ENCODE data around the gene DEDD2.

Gene DEDD2

DNA sequence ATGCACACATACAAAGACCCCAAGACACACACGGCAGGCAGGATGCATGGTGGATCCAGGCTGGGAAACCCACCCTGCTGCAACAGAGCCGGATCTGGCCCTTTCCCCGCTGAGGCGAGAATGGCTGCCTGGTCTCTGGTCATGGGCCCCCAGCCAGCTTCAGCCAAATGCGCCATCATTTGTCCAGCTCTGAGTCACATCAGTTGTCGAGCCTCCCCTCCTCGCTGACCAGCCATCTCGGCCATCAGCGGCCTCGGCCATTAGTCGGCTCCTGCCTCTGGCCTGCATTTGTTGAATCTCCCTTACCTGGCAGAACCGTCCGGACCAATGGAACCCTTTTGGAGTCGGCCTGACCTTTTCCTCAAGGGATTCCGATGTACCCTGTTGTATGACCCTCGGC is 46.8 kb downstream of the DEDD2 start:
- no peak for DNase-seq (ENCODE audit: low spot score)

DNA sequence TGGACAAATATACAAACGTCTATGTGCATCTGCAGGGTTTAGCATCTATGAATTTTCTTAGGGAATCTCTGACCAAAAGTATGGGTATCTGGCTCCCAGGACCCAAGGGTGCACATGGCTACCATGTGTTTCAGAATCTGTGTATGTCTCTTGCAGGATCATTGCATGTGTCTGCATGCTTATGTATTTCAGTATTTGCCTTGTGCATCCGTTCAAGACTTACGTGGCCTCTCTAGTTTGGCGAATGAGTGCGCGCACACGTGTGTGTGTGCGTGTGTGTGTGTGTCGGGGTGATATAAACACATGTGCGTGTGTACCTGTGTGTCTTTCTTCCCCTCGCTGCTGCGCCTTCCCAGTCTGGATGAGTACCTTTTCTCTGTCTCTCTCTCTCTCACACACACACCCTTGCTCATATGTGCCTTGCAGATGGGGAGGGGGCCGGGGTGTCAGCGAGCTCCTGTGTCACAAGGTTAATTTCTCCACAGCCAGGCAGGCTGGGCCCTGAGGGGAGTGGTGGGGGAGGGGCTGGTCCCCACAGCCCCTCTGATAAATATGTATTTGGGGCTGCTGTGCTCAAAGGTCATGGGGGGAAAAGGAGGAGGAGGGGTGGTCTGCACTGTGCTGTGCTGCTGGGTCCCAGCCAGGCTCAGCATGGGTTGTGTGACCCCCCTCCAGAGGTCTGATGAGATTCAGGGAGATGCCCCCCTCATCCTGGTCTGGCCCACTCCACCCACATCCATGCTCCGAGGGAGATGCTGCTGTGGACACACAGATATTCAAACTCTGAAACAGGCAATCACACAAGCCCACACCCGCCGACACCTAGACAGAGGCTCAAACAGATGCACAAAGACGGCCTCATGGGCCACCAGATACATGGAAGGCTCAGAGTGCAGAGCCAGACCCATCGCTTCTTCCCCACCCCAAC is 47.7 kb downstream of the DEDD2 start:
- DNase-seq (ENCODE audit: low spot score), result no peak

DNA sequence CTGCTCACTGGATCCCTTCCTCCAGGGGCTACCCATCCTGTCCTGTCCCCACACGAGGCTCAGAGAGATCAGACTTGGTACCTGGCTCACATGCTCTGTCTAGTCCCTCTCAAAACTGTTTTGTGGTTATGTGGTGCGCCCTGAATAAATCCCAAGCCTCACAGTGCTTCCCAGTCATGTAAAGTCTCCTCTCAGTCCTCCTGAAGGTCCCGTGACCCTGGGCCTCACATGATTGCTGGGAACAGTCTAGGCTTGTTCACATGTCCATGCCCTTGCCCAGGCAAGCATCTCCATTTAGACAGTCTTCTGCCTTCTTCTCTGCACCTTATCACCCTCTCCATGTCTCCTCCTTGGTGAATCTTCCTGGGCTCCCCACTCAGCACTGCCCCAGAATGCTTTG is 49.3 kb downstream of the DEDD2 start:
- no peak for DNase-seq (ENCODE audit: low spot score)

DNA sequence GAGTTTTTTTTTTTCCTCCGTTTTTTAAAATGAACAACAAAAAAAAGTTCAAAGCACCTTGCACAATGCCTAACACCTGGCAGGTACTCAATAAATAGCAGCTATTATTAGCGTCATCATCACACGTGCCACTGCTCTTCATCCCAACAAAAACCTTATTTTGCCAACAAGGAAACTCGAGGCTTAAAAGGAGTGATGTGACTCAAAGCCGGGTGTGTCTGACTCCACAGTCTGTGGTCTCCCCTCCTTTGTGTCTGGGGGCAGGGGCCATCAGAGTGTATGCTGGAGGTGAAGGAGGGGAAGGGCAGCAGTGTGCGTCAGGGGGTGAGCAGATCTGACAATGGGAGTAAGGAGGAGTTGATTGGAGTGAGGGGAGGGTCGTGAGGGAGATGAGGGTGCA is 51.2 kb downstream of the DEDD2 start:
- DNase-seq (ENCODE audit: low spot score), result no peak

DNA sequence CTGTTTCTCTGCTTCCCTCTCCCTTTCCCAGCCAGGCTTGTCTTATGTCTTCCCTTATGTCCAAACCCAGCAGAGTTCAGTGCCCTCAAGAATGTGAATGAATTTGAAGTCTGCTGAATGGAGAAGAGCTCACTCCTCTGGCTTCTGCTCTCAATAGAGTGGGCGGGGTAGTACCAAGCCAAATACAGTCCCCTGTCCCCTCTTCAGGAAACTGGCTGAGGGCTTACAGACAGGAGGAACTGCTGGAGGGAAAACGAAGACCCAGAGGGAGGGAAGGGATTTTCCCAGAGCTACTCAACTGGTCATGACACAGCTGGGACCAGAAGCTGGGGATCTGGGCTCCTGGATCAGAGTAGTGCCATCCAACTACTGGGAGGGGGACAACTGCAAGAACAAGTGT is 52.3 kb downstream of the DEDD2 start:
- DNase-seq (ENCODE audit: low spot score), result no peak

DNA sequence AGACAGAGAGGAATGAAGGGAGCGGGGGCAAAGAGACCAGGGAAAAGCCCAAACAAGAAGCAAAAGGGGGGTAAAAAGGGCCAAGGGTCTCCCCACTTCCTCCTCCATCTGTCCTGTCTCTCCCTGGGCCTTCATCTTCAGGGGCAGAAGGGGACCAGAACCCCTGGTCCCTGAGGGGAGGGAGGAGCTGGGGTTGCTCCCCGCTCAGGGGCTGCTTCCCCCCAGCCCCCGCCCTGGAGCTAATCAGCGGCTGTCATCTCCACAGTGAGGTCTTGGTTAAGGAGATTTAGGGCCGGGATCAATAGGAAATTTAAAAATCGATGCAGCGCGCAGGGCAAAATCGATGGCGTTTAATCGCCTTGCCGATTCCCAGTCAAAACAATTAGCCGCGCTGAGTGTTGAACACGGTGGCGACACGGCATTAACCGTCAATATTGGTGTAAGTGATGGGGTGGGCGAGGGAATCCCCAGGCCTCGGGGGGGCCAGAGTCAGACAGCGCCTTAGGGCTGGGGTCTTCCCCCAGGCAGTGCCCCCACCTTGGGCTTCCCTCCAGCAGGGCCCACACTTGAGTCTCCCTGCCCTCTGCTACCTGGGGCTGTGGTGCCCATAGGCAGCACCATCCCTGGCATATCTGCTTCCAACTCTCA is 55.7 kb downstream of the DEDD2 start:
- no peak for DNase-seq (ENCODE audit: low spot score)

DNA sequence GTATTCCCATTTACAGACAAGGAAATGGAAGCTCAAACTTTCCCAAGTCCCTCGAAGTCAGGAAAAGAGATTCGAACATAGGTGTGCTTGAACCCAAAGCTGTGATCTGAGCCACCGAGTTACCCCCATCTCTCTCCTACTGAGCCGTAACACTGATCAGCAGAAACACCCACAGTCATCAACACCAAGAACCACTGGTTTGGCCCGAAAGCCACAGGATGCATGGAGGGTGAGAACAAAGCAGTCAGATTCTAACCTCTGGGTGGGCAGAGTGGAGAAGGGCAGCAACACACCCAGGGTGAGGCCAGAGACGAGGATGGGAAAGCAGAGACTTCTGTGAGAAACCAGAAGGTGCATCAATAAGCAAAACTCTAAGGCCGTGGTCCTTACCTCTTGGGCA is 57.5 kb downstream of the DEDD2 start:
- no peak for DNase-seq (ENCODE audit: low spot score)

DNA sequence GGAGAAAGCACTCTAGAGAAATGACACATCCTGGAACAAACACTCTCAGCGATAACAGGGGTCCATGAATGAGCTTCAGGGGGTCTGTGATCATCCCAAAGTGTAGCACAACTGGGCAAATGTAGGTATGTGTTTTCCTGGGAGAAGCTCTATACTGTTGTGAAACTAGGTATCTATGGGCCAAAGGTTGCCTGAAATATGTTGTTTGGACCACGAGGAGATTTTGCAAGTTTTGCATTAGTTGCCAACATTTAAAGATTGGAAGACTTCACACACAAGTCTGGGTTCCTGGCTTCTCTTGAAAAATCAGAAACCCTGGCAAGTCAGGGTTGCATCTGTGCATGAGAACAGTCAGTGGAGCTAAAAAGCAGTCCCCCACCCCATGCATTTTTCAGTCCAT is 58.6 kb downstream of the DEDD2 start:
- DNase-seq (ENCODE audit: low spot score), result no peak

DNA sequence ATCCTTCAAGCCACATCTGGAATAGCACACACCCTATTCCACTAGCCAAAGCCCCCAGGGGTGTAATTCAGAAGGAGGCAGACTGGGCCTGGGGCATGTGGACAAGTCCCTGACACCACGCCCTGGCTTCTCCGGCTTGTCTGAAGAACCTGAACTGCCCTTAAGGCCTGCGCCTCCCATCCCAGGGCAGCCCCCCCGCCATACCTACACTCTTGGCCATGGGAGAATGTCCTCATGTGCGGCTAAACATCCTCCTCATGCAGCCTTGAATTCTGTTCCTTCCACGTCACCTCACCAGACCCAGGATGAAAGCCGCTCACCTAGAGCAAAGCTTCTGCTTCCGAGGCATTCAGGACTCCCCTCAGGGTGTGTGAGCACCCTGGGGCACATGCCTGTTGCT is 60.9 kb downstream of the DEDD2 start:
- no peak for DNase-seq (ENCODE audit: low spot score)

DNA sequence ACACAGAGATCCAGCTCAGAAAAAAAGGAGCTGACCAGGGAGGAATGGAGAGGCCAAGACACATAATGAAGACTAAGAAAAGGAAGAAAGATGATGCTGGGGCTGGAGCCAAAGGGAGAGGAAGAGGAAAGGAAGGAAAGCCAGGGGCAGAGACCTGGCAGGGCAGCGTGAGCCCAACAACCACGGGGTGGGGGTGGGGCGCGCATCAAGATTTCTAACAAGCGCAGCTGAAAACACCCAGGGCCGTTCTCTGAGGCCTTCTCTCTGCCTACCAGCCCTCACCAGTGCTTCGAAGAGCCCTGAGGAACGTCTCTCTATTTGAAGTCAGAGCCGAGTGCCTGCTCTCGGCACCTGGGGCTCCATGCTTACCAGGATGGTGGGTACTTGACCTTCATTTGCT is 61.7 kb downstream of the DEDD2 start:
- DNase-seq (ENCODE audit: low spot score), result no peak

DNA sequence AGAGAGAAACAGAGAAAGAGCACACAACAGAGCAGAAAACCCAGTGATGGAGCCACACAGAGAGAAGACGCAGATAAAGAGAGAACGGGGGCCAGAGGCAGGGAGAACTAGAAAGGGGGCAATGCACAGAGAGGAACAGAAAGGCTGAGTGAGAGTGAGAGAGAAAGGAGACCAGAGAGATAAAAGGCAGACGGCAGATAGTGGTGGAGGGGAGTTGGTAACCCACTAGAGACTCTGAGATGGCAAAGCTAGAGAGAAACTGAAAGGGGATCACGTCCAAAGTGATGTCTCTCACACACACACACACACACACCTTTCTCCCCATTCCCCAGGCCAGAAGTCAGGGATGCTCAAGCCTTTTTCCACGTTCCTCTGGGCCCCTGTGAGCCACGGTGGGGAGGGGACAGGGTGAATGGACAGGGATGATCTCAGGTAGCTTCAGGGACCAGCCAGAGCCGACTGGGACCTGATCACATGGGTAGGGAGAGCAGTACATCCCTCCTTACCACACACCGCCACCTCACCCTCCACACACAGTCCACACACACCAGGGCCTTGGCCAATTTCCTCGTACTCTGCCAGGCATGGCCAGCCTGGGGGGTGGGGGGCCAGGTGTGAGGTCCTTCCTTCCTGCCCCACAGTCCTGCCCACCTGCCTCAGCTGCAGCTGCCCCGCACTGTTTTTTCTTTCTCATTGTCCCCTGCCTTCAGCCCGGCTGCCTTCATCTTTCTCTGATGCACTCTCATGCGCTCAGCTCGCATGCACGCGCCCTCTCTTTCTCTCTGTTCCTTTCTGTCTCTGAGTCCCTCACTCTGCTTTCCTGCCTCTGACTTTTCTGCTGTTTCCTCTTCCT is 62.8 kb downstream of the DEDD2 start:
- DNase-seq (ENCODE audit: low spot score), result no peak

DNA sequence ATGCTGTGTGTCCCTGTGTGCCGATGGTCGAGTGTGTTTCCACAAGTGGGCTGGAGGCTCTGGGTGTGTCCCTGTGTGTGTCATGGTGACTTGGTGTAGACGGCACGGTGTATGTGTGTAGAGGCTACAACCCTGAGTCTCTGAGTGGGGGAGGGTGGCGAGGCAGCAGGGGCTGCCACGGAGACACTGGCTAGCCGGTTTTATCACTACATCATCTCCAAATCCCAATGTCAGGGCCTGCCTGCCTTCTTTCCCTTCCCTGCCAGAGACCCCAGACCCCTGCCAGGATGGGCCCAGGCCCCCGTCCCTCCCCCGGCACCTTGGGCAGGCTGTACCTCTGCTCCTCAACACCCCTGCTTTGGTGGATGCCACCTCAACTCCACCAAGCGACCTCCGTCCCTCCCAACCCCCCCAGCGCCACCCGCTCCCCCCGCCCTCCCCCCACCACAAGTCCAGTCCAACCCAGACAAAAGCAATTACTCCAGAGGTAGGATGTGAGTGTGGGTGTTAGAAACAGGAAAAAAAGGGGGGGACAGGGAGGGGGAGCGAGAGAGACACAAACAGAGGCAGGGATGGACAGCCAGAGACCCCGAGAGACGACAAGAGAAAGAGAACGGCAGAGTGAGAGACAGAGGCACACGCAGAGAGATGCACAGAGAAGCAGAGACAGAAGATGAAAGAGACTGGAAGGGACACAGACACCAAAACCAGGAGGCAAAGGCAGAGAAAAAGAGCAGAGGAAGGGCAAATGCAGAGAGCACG is 63.6 kb downstream of the DEDD2 start:
- no peak for DNase-seq (ENCODE audit: low spot score)

DNA sequence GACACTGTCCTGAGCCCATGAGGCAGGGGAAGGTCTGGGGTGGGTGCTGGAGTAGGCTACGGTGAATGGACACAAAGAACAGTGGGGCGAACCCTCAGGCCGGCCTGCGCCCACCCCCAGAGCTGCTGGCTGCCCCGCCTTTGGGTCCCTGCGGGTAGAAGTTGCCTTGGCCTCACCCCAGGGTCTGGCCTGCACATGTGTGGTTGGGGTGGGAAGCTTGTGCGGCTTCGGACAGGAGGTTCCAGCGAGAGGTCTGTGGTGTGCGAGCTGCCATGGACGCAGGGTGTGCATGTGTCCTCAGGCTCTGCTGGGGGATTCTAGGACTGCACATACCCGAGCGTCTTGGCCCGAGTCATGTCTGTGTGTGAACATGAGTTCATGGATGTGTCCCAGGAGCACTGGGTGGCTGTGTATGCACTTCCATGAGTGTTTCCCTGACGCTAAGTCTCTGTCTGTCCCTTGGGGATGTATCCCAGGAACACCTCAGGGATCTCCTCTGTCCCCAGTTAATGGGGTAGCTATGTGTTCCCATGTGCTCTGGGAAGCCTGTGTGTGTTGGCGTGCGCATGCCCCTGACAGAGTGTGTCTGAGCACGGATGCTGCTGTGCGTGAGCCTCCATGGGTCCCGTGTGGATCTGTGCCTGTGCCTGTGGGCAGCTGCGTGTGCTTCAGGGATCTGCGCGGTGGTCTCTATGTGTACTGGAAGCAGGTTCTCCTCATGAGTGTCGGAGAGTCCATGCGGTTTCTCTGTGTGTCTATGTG is 64.4 kb downstream of the DEDD2 start:
- DNase-seq (ENCODE audit: low spot score), result no peak

DNA sequence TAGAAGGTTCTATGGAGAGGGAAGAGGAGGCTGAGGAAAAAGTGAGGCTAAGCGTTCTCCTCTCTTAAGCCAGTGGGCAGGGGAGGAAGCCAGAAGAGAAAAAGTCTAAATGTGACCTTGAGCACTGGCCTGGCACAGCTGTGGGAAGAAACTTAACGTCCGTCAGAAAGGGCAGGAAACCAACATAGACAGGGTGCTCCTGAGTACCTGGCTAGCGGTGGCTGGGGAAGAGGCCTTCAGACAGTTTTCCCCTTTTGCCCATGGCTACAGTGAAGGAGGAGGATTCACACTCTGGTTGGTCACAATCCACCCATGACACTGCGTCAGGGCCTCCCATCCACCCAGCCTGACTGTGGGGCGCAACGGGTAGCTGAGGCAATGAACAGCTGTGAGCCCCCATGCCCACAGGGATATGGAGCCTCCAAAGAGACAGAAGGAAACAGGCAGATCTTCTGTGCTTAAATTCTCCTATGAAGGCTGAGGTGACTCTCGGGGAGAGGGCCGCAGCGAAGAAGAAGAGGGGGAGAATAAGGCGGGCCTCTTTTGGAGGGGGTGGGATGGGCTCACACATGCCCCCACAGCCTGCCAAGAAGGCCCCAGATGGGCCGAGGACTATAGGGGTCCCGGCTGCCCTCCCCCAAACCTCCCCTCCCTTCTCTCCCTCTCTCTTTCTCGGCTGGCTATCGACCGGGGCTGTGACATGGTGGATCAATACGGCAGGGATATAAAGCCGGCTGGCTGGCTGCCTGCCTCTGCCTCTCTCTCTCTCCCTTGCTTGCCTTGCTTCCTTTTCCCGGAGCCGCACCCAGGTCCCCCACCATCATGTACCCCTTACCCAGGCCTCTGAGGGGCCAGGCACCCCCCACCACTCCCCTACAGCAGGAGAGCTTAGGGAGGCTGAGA is 65.4 kb downstream of the DEDD2 start:
- DNase-seq (ENCODE audit: low spot score), result no peak

DNA sequence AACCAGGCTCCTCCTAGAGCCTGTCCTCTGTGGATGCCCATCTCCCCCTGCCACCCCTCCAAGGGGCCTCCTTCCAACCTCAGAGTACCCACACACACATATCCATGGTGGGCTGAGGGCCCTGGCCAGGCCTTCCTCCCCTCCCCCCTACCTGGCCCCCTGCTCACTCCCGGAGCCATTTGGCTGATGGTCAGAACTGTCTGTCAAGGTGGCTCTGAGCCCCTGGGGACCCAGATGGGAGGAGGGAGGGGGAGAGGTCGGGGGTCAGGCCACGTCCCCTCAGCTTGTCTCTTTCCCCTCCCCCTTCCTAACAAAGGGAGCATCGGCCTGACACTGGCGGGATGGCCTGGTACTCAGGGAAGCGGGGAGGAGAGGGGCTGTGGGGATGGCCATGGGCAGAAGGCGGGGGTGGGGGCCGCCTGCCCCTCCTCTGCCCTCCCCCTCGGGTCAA is 66.5 kb downstream of the DEDD2 start:
- no peak for DNase-seq (ENCODE audit: low spot score)

DNA sequence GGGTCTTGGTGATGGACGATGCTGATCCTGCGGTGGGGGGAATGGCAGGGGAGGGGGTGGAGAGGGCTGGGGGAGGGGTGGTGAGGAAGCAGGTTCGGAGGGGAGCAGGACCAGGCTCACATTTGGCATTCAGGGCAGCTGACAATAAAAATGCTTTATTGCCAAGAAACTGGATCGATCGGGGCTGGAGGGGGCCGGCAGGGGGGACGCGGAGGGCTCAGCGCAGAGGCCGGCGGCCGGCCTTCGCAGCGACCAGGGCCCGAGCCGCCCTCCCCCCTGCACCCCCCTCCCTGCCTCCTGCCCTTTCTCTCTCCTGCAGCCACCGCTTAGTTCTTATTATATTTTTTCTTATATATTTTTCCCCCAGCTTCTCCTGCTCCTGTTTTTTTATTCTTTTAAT is 67.1 kb downstream of the DEDD2 start:
- no peak for DNase-seq (ENCODE audit: low spot score)

DNA sequence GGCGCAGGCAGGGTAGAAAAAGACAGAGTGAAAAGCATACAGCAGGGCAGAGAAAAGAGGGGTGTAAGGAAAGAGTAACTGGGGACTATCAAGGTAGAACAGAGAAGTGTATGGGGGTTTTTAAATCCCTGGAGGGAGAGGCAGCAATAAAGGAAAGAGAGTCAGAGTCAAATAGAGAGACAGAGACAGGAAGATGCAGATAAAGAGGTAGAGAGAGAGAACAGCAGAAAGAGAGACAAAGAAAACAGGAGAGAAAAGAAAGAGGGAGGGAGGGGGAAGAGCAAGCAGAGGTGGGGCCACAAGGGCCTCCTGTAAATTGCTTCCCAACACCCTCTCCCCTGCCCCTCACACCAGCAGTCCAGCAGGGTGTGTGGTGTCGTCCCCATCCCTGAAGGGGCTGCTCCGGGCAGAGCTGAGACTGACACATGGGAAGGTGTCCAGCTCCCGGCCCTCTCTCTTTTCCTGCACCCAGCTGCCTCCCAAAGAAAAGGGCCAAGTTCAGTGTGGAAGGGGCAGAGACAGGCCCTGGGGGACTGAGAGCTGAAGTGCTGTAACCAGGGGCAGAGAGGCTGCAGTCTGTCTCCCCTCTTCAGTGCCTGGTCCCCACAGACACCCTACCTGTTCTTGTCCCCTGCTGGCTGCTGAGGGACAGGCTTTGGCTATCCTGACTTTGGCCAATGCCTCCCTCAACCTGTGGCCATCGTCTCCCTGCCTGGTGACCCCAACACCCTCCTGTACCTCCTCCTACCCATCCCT is 67.9 kb downstream of the DEDD2 start:
- no peak for DNase-seq (ENCODE audit: low spot score)

All from HuH-7.5 (cell line).